Osteocyte (in vitro differentiated cells): ENCODE results near the gene SPAM1. TPM values are rescaled to one million over a fixed set of nuclear protein-coding genes. Genes with fewer than 3 reads are reported as not detected.

ENCODE experiments used
- DNase-seq: peaks from one replicate; pipeline ENCODE4 v3.0.0; 2021; ENCODE audit warnings: mixed read lengths; ENCODE audit not compliant: unreplicated experiment; ENCODE audit errors: extremely low spot score
- H3K27ac Mint-ChIP-seq: one replicate; pipeline ENCODE4 v1.8.0; 2021; ENCODE audit warnings: mild to moderate bottlenecking, mixed read lengths; ENCODE audit not compliant: unreplicated experiment
- H3K27me3 Mint-ChIP-seq: one replicate; pipeline ENCODE4 v1.8.0; 2021; ENCODE audit warnings: mixed read lengths; ENCODE audit not compliant: unreplicated experiment
- H3K36me3 Mint-ChIP-seq: one replicate; pipeline ENCODE4 v1.8.0; 2021; ENCODE audit warnings: mixed read lengths; ENCODE audit not compliant: unreplicated experiment
- H3K4me1 Mint-ChIP-seq: one replicate; pipeline ENCODE4 v1.8.0; 2021; ENCODE audit warnings: mixed read lengths; ENCODE audit not compliant: unreplicated experiment
- H3K4me3 Mint-ChIP-seq: one replicate; pipeline ENCODE4 v1.8.0; 2021; ENCODE audit warnings: mild to moderate bottlenecking, moderate library complexity, mixed read lengths; ENCODE audit not compliant: unreplicated experiment
- H3K9me3 Mint-ChIP-seq: one replicate; pipeline ENCODE4 v1.8.0; 2021; ENCODE audit warnings: mixed read lengths; ENCODE audit not compliant: unreplicated experiment
- total RNA-seq: library from RNA; stranded (reverse); gene quantifications from 2 replicates; pipeline ENCODE4 v1.2.1, GENCODE V29; 2021
- TF ChIP-seq, protein P1 (sequence below): fragments of 200-600 bp; sonication (generic); IDR thresholded peaks from 2 replicates; pipeline ENCODE4 v1.5.0; 2021; ENCODE audit warnings: antibody characterized with exemption, mild to moderate bottlenecking, moderate library complexity

Gene SPAM1
- total RNA-seq, 1 donor from 2014 or later, result not detected

DNA sequence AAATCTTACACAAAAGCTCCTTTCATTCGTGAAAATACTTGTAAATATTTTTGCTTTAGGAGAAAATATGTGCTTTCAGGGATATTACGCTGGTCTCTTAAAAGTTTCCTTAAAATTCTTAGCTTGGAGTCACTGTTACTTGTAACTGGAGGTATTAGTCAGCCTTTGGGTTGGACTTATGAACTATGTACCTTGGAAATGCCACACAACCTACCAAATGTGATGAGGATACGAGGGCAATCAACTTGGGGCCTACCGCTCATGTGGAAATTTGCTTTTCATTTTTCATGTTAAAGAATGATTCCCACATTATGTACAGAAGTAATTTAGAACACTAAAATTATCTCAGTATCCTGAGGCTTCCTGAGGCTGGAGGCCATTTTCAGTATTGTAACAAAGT lies 23.1 kb downstream of the SPAM1 start:
- H3K4me3 Mint-ChIP-seq, result no peak overlapping the region
- no peaks in the 10 kb centered on the region for H3K4me1 Mint-ChIP-seq
- no peak for DNase-seq
- H3K36me3 Mint-ChIP-seq, result no peaks in the 10 kb centered on the region
- no peaks in the 10 kb centered on the region for H3K9me3 Mint-ChIP-seq
- TF ChIP-seq, protein P1, sequence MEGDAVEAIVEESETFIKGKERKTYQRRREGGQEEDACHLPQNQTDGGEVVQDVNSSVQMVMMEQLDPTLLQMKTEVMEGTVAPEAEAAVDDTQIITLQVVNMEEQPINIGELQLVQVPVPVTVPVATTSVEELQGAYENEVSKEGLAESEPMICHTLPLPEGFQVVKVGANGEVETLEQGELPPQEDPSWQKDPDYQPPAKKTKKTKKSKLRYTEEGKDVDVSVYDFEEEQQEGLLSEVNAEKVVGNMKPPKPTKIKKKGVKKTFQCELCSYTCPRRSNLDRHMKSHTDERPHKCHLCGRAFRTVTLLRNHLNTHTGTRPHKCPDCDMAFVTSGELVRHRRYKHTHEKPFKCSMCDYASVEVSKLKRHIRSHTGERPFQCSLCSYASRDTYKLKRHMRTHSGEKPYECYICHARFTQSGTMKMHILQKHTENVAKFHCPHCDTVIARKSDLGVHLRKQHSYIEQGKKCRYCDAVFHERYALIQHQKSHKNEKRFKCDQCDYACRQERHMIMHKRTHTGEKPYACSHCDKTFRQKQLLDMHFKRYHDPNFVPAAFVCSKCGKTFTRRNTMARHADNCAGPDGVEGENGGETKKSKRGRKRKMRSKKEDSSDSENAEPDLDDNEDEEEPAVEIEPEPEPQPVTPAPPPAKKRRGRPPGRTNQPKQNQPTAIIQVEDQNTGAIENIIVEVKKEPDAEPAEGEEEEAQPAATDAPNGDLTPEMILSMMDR, result no peak
- peaks cover 3% of the 10 kb centered on the region for H3K27me3 Mint-ChIP-seq
- no peak overlapping the region for H3K27ac Mint-ChIP-seq

- Mint-ChIP-seq H3K4me3 (no peak overlapping the region), H3K9me3 (no peaks in the 10 kb centered on the region), H3K27ac (no peak overlapping the region), H3K27me3 (no peaks in the 10 kb centered on the region), H3K4me1 (no peaks in the 10 kb centered on the region), H3K36me3 (no peaks in the 10 kb centered on the region)
- DNase-seq, result no peak
- TF ChIP-seq, protein P1, result no peak
Observed at GRCh38 chr7:123958186-123958703, 33.2 kb downstream of the SPAM1 start.

GRCh38 chr7:123961771-123962170 lies 36.7 kb downstream of the SPAM1 start:
- H3K9me3 Mint-ChIP-seq, result peaks cover 4% of the 10 kb centered on the region
- no peak overlapping the region for H3K4me3 Mint-ChIP-seq

GRCh38 chr7:123966936-123967335 lies 41.9 kb downstream of the SPAM1 start:
- Mint-ChIP-seq H3K4me3 (no peak overlapping the region), H3K27me3 (peaks cover 5% of the 10 kb centered on the region), H3K9me3 (peaks cover 4% of the 10 kb centered on the region), H3K27ac (no peak overlapping the region), H3K4me1 (no peaks in the 10 kb centered on the region), H3K36me3 (no peaks in the 10 kb centered on the region)
- TF ChIP-seq, protein P1, result no peak
- DNase-seq, result no peak

More at GRCh38 chr7:123961771-123962170, 36.7 kb downstream of the SPAM1 start:
- Mint-ChIP-seq H3K4me1 (no peaks in the 10 kb centered on the region), H3K27ac (no peak overlapping the region), H3K27me3 (peaks cover 5% of the 10 kb centered on the region), H3K36me3 (no peaks in the 10 kb centered on the region)
- no peak for DNase-seq
- TF ChIP-seq, protein P1, result no peak

GRCh38 chr7:123972045-123972444 lies 47.0 kb downstream of the SPAM1 start:
- TF ChIP-seq, protein P1, result no peak
- H3K27ac Mint-ChIP-seq, result no peak overlapping the region
- H3K36me3 Mint-ChIP-seq, result no peaks in the 10 kb centered on the region
- no peak for DNase-seq
- H3K9me3 Mint-ChIP-seq, result no peaks in the 10 kb centered on the region
- H3K27me3 Mint-ChIP-seq, result peaks cover 5% of the 10 kb centered on the region
- no peaks in the 10 kb centered on the region for H3K4me1 Mint-ChIP-seq
- no peak overlapping the region for H3K4me3 Mint-ChIP-seq
